HL-60/S4 treated with phorbol 12-myristate 13-acetate at 8.2 ng/mL for 4 days and 3 days (cell line): ENCODE measurements around the gene TGFBR2.

ENCODE experiments used
- in situ Hi-C: fragments of 300-500 bp; cut with MboI; formaldehyde crosslinking; loops from 2 replicates; pipeline ENCODE4 v1.15.0; 2022; ENCODE audit warnings: low sequenced_read_pairs

Gene TGFBR2

GRCh38 chr3:30633718-30634117 is 27.3 kb downstream of the TGFBR2 start:
- in situ Hi-C loops, result no loop called here

- in situ Hi-C loops, result no loop called here
These were observed 28.6 kb downstream of the TGFBR2 start for GRCh38 chr3:30634761-30635735.

- in situ Hi-C loops, result no loop called here
These were observed 31.2 kb downstream of the TGFBR2 start for GRCh38 chr3:30637310-30638219.

- in situ Hi-C loops, result no loop called here
These were observed 32.4 kb downstream of the TGFBR2 start for GRCh38 chr3:30638685-30639412.

- in situ Hi-C loops, result no loop called here
These were observed 33.5 kb downstream of the TGFBR2 start for GRCh38 chr3:30639937-30640336.

- in situ Hi-C loops, result no loop called here
These were observed 34.5 kb downstream of the TGFBR2 start for GRCh38 chr3:30640851-30641250.

GRCh38 chr3:30641416-30642251 is 35.2 kb downstream of the TGFBR2 start:
- in situ Hi-C loops, result no loop called here

GRCh38 chr3:30642849-30643361 is 36.5 kb downstream of the TGFBR2 start:
- in situ Hi-C loops, result no loop called here

- in situ Hi-C loops, result no loop called here
These were observed 37.5 kb downstream of the TGFBR2 start for GRCh38 chr3:30643763-30644462.

GRCh38 chr3:30644615-30645014 is 38.2 kb downstream of the TGFBR2 start:
- in situ Hi-C loops, result no loop called here

- in situ Hi-C loops, result no loop called here
These were observed 38.7 kb downstream of the TGFBR2 start for GRCh38 chr3:30645077-30645476.

- in situ Hi-C loops, result no loop called here
These were observed 39.9 kb downstream of the TGFBR2 start for GRCh38 chr3:30646181-30646876.

GRCh38 chr3:30646961-30647752 is 40.8 kb downstream of the TGFBR2 start:
- in situ Hi-C loops, result no loop called here

GRCh38 chr3:30648670-30649357 is 42.4 kb downstream of the TGFBR2 start:
- in situ Hi-C loops, result no loop called here

- in situ Hi-C loops, result no loop called here
These were observed 43.3 kb downstream of the TGFBR2 start for GRCh38 chr3:30649572-30650318.

GRCh38 chr3:30650348-30650995 is 44.1 kb downstream of the TGFBR2 start:
- in situ Hi-C loops, result no loop called here
